HG02588 (cell line): ENCODE results near the gene ACTG2.

ENCODE experiments used
- ATAC-seq: cut with Tn5 transposase; IDR thresholded peaks from one replicate; pipeline ENCODE4 v1.9.1; 2021; ENCODE audit warnings: mild to moderate bottlenecking, moderate library complexity; ENCODE audit not compliant: unreplicated experiment

Gene ACTG2

DNA sequence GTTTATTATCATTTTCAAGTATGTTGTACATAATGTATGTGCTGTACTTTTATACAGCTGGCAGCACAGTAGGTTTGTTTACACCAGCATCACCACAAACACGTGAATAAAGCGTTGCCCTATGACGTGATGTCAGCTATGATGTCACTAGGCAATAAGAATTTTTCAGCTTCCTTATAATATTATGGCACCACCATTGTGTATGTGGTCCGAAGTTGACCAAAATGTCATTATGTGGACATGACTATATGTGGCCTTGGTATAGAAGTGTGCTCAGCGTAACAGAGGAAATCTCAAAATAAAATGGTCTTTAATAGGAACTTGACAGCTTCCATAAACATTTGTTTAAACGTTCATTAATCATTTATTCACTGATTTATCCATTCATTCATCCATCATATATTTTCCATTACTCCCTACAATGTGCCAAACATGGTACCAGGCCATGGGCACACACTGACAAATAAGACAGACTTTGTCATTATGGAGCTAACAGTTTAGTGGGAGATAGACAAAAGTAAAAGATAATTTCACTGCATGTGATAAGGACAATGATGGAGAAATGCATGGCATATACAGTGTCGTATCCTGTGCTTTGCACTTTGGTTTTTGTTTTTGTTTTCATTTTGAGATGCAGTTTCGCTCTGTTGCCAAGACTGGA is 18.9 kb downstream of the ACTG2 start:
- no peak for ATAC-seq

- ATAC-seq: no peak
These were observed 20.7 kb downstream of the ACTG2 start for GRCh38 chr2:73913414-73914054.

GRCh38 chr2:73914667-73915066 is 21.9 kb downstream of the ACTG2 start:
- no peak for ATAC-seq

DNA sequence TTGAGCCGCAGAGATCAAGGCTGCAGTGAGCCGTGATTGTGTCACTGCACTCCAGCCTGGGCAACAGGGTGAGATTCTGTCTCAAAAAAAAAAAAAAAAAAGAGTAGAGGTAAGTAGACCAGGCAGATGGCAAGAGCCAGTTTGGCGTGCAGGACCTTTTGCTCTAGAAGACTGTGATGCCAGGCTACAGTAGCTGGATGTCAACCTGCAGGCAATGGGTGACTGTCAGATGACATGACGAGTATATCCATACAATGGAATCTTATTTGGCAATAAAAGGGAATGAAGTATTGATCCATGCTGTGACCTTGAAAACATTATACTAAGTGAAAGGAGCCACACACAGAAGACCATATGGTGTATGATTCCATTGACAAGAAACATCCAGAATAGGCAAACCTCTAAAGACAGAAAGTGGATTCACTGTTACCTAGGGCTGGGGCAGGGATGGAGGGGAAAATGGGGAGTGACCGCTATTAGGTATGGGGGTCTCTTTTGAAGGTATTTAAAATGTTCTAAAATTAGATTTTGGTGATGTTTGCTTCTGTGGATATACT is 22.7 kb downstream of the ACTG2 start:
- ATAC-seq: no peak

- no peak for ATAC-seq
These were observed 23.9 kb downstream of the ACTG2 start for GRCh38 chr2:73916666-73917065.

DNA sequence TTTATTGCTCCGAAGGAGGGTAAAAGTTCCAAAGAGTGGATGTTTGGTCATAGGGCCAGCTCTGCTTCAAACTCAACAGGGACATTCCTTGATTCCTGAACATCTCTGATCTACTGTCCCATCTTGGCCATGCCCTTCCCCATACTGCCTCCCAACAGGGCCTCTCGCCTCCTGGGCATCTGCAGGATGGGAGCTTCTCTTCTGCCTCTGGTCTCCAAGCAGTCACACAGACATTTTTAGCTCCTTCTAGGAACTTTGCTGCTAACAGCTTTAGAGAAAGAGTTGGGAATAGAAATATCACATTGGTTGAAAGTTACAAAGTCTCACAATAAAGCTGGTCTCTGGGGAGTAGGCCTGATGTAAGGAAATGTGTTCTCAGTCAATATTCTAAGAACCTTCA is 24.5 kb downstream of the ACTG2 start:
- ATAC-seq: no peak

DNA sequence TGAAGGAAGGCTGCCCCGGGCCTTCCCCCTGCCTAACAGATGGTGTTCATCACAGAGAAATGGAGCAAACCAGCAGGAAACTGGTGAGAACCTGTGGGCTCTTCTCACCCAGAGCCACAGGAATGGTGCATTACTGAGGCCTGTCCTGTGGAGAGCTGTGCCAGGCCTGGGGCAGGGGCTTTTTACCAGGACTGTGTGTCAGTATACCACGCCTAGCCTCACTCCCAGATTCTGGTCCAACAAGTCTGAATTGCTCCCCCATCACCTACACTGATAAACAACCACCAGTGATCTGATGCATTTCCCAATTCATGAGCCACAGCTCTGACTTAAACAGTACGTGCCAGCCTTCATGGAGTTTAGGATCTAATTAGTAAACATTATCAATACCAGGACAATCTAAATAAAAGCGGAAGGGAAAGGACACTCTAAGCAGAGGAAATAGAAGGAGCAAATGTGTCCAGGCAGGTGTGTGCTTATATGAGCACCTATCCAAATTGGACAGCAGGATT is 24.9 kb downstream of the ACTG2 start:
- no peak for ATAC-seq

DNA sequence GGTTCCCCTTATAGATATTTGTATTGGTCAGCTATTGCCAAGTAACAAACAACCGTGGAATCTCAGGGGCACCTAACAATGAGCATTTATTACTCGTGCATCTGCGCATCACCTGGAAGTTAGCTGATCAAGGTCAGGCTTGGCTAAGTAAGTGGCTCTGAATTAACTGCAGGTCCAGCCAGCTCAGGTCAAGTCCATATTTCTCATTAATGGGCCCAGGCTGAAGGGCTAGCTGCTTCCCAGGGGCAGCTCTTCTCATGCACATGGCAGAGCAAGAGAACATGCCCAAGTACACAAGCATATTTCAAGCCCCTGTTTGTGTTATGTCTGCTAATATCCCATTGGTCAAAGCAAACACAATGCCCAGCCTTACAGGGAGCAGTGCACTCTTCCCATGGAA is 26.0 kb downstream of the ACTG2 start:
- ATAC-seq: no peak

GRCh38 chr2:73919596-73920228 is 26.9 kb downstream of the ACTG2 start:
- no peak for ATAC-seq

- ATAC-seq: no peak
These were observed 28.1 kb downstream of the ACTG2 start for GRCh38 chr2:73920577-73921545.

DNA sequence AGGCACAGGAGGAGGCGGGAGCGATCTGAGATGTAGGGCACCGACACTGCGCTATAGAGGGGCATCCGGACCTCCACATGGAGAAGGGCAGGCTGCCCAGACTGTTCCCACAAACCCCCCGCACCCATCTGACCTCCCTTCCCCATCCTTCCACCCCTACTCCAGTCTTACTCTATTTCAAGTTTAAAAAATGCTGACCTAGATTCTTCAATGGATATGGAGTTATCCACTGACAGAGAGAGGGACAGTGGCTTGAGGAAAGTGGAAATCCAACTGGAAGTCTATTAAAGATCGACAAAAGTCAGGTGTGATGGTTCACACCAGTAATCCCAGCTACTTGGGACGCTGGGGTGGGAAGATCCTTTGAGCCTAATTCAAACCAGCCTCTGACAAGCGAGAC is 28.8 kb downstream of the ACTG2 start:
- ATAC-seq: no peak

GRCh38 chr2:73922681-73923080 is 29.9 kb downstream of the ACTG2 start:
- ATAC-seq: no peak

DNA sequence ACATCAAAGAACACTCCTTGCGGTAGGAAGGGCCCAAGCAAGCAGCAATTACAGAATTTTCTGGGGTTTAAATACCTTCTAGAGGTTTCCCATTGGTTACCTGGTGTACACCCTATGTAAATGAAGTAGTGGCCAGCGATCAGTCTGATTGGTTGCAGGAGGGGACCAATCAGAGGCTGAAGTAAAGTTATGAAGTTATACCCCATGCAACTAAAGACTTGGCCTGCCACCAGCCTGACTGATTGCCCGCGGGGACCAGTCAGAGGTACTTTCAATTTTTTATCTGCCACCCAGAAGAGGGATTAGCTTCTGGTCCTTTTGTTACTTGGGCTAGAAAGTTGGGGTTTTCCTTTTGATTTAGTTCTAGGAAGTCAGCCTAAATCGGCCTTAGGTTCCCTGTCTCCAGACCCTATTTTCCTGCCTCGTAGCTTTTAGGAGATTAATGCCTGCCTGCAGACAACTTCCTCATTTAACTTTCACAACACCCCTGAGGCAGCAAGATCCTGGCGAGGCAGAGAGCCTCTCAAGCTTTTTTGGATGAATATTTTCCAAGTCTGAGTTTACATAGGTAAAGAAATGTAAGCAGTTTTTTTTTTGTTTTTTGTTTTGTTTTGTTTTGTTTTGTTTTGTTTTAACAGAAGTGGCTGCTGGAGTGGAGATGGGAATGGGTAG is 32.4 kb downstream of the ACTG2 start:
- no peak for ATAC-seq

- no peak for ATAC-seq
These were observed 33.2 kb downstream of the ACTG2 start for GRCh38 chr2:73925853-73926492.

DNA sequence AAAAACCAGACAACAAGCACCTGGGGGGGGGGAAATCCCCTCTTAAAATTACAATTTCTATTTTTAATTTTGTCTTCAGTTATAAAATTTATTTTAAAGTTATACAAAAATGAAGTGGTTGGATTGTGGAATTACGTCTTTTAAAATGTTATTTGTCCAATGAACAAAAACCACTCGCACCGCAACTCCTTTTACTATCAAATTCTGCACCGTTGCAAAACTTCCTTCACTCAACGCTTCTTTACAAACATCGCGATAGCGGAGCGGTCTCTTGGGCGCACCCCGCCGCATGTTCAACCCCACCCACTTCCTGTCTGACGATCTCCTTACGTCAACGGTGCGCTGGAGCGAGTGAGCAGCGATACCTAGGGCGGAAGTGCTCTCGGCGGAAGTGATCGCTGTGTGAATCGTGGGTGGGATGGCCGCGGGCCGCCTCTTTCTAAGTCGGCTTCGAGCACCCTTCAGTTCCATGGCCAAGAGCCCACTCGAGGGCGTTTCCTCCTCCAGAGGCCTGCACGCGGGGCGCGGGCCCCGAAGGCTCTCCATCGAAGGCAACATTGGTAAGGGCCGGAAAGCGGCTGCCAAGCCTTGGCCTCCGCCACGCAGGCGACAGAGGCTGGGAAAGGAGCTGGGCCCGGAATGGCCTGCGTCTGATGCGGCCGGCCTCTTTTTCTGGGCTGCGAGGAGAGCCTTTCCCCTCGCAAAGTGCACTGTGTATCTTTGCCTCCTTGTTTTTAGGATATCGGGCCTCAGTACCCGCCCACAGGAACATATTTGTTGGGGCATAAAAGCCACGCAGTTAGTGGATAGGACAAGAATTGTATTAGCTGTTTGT is 33.9 kb downstream of the ACTG2 start, which contains the start of gene DGUOK:
Gene DGUOK, plus strand, starts transcription at position 388 of the 835 bp plus-strand sequence. Its CDS starts 31 bp downstream, at position 419.
- peak; percentile 100 for ATAC-seq

DNA sequence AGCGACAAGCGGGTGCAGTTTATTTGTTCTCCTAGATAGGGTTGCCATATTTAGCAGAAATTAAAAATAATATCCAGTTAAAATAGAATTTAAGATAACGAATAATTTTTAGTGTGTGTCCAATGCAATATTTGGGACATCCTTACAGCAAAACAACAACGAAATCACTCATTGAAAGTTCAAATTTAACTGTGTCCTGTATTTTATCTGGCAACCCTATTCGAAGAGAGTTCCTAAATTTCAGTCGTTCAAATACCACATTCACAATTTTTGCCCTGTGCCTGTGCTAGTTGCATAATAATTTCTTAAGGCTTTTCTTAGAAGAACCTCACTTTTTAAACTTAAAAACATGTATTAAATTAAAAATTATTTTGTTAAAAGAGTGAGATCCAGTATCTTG is 34.5 kb downstream of the ACTG2 start:
- ATAC-seq: no peak

- ATAC-seq: no peak
These were observed 36.1 kb downstream of the ACTG2 start for GRCh38 chr2:73928963-73929347.

DNA sequence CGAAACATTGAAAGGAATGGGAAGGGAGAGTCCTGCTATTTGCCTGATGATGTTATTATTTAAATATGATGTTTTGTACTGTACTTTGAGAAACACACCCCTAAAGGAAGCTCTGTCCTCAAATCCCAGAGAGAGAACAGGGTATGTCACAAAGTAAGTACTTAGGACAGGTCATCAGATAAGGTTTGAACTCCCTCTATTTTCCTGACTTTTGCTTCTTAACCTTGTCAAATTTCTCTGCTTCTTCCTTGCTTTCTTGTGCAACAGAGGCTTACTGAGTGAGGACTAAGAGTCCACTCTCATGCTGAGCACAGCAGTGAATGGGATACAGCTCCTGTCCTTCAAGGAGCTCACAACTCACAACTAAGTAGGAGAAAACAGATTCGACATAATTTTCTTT is 37.6 kb downstream of the ACTG2 start:
- ATAC-seq: no peak
